ENCODE data around the gene TMEM150C.

The TMEM150C gene

DNA sequence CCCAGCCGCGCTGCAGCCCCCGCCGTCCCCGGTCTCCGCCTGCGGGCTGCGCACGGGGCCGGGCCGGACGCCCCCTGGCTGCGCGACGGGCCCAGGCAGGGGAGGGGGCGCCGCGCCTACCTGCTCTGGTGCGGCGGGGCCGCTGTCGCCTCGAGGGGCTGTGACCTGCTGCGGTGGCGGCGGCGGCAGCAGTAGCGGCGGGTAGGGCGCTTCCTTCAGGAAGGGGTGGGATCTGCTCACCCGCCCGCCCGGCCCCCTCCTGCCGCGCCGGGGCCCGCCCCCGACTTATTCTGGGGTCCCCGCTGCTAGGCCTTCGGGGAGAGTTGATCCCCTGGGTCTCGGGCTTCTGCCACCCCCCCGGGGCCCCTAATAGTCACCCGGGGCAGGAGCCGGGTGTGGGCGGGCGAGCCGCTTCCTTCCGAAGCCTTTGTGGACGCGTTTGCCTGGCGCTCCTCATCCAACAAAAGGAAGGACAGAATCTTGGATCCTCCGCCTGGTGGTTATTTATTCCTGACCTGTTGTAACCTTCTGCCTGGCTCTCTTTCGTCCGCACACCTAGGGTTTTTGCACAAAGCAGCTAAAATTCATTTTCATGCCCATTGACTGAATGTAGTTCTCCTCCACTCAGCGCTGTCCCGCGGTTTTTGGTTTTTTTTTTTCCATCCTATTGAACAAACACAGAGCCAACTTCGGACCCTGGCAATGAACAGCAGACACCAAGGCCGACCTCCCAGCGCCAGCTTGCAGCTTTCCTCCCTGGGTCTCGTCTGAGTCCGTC, at the start of gene TMEM150C:
Gene TMEM150C, minus strand, starts transcription at position 203 of the 778 bp plus-strand sequence. CDS start 57,331 bp downstream, outside the sequence.
- no peak for DNase-seq (ENCODE audit: low read depth in 2 of 2)

DNA sequence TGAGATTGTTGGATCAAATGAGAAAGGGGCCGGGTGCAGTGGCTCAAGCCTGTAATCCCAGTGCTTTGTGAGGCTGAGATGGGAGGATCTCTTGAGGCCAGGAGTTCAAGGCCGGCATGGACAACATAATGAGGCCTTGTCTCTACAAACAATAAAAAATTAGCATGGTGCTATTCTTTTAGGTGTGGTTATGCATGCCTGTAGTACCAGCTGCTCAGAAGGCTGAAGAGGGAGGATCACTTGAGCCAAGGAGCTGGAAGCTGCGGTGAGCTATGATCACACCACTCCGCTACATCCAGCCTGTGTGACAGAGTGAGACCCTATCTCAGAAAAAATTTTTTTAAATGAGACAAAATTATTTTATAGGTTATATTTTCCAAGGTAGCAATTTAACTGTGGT, 49.7 kb upstream of the TMEM150C start:
- DNase-seq (ENCODE audit: low read depth in 2 of 2) = no peak

DNA sequence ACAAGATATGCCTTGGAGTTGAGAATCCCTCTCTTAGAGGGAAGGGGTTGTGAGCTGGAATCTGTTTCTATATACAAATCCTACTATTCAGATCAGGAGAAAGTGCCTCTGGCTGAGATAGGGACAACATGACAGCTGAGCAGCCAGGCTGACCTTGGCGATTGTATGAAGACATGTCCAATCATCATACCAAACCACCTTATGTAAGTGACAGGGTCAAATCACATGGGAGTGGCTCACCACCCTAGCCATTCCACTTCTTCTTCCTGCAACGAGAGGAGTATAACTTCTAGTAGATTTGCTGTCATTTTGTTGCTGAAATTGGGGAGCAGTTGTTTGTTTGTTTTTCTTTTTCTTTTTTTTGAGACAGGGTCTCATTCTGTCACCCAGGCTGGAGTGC, 48.3 kb upstream of the TMEM150C start:
- DNase-seq (ENCODE audit: low read depth in 2 of 2) = no peak

DNA sequence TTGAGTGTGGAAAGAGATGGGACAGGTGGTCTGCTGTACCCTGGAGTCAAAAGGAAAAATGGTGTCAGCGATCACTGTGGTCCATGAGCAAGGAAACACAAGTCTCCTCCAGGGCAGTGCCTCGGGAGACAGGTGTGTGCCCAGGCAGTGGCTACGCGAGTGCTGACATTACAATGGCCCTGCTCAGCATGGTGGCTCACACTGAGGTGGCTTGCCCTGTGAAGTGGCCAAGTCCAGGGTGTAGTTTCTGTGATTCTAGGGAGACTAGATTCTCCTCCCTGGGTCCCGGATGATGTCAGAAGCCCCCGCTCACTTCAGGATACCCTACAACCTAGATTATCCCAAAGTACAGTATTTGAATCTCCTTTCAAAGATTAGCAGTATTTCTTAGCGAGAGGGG, 44.8 kb upstream of the TMEM150C start:
- no peak for DNase-seq (ENCODE audit: low read depth in 2 of 2)

DNA sequence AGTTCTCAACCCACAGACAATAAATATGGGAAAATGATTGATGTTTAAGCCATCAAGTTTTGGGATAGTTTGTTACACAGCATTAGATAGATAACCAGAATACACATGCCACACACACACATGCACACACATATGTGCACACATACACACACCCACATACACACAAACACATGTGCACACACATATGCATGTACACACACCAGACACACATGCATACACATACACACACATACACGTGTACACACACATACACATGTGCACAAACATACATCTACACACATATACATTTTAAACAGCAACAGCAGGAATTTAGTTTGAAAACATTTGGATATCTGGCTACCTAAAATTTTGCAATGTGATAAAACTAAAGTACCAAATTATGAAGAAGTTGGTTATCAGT, 42.7 kb upstream of the TMEM150C start:
- DNase-seq (ENCODE audit: low read depth in 2 of 2) = no peak

DNA sequence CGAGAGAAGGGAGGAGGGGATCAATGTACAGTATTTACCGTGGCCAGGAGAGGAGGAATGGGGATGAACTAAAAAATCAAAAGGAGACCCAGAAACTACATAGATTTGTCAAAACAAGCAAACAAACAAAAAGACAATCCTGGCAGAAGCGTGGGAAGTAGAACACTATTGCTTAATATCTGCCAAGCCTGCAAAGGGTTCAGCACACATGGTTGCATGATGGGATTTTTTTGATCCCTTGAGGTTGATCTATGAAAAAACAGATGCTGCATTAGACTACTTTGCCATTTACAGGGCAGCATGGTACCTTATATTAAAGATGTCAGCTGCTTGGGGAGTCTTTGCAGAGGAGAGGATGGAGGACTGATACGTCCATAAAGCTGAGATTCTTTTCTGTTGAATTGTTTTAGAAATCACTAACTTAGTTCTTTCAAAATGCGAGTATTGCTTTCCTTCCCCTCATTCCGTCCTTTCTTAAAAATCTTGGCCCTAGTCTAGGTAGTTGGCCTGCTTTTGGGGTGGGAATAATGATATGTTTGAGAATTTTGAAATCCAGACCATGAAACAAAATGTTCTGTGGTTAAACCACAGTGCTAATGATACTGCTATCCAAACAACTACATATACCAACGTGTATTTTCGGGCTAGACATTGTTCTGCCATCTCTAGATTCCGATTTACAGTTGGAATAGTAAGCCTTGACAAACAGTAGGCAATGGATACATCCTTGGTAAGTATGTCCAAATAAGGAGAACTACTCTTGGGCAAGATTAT, 39.6 kb upstream of the TMEM150C start:
- no peak for DNase-seq (ENCODE audit: low read depth in 2 of 2)

DNA sequence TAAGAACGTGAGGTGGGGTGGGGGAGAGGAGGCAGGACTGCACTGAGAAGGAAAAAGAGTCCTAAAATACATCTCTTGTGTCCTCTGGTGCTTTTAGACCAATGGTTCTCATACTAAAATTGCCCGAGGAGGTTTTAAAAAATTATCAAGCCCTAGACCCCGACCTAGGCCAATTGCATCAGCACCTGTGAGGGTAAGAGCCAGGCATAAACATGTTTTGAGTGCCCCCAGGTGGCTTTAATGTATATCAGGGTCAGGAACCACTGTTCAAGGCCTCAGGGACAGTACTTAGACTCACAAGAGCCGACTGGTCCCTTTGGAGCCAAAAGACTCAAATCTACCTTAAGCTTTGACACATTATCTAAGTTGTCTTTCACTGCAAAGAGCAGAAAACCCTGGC, 37.5 kb upstream of the TMEM150C start:
- DNase-seq (ENCODE audit: low read depth in 2 of 2) = no peak

DNA sequence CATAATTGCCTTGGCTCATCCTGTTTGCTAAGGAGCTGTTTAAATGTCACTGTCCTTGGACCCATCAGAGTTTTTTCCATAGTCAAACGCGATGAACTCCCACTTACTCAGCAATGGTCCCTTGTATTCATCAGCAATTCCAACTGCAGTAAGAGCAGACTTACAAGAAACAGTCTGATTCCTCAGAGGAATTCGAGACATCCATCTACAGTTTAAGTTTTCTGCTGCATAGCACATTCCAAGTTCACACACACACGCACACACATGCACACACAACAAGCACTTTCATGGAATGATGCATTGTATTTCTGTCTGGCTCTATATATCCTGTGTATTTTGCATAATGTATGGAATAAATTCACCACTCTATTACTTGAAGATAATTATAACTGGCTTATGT, 32.7 kb upstream of the TMEM150C start:
- no peak for DNase-seq (ENCODE audit: low read depth in 2 of 2)

DNA sequence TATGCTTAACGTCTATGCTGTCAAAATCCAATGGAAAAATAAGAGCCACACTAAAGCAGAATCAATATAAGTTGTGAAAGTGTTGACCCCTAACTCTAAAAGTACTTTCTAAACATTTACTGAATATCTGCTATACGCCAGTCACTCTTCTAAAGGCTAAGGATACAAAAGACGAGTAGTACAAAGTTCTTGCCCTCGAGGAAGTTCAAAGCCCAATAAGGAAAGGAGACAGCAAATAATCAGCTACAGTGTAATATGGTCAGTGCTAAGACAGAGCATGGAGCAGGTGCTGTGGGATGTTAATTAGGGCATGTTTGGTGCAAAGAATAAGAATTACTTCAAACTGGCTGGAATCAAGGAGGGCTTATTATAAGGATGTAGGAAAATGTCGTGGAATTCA, 31.6 kb upstream of the TMEM150C start:
- DNase-seq (ENCODE audit: low read depth in 2 of 2) = no peak

DNA sequence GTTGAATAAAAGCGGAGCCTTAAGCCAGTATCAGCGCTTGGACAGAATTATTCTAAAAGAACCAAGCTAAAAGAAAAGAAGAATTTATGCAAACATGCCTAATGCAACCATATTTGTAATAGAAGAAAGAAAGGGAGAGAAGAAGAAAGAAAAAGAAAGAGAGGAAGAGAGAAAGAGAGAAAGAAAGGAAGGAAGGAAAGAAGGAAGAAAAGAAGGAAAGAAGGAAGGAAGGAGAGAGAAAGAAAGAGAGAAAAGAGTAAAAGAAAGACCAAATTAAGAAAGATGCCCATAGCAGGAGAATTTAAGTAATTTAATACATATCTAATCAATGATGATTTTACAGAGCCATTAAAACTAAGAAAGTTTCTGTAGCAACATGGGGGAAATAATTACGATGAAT, 30.9 kb upstream of the TMEM150C start:
- no peak for DNase-seq (ENCODE audit: low read depth in 2 of 2)

DNA sequence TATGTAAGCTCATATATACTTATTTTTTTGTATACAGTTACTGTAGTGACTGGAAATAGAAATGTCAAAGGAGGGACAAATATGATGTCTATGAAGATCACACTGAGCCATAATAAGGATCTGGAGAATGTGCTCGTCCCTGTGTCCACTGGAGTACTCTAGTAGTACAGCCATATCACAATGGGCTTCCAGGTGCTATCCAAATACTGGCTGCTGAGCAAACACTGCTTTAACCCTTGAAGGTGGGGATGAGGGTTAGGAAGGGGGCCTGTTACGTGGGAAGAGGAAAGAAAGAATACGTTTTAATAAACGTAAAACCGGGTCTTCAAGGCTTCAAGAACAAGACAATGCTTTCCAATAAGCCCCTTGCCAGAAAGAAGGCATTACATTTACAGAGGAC, 29.8 kb upstream of the TMEM150C start:
- no peak for DNase-seq (ENCODE audit: low read depth in 2 of 2)

DNA sequence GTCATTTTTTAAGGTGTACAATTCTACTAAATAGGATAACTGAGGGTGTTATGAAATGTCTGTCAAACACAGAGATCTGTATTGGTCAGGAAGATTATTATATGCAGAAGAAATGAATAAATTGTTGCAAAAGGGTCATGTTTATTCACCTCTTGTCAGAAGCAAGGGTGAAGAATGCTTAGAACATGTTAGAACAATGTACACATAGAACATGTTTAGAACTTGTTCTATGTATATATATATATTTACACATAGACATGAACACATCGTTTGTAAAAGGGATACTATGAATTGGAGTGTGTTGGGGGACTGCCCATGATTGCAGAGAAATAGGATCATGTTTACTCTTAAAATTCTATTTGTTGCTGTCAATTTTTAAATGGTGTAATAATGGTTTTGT, 28.0 kb upstream of the TMEM150C start:
- no peak for DNase-seq (ENCODE audit: low read depth in 2 of 2)

DNA sequence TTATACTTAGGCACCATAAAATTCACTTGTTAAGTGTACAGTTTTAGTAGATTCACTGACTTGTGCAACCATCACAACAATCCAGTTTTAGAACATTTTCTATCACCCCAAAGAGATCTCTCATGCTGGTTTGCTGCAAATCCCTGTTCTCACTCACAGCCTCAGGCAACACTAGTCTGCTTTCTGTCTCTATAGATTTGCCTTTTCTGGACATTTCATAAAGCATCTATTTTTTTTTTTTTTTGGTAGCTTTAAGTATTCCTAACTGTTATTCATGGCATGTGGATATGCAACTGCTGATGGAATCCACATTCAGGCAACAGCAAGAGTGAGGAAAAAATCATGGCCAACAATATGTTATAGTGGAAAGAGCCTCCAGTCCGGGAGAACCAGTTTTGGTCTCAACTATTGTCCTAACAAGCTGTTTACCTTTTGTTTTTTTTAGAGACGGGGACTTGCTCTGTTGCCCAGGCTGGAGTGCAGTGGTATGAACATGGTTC, 27.0 kb upstream of the TMEM150C start:
- DNase-seq (ENCODE audit: low read depth in 2 of 2) = no peak

DNA sequence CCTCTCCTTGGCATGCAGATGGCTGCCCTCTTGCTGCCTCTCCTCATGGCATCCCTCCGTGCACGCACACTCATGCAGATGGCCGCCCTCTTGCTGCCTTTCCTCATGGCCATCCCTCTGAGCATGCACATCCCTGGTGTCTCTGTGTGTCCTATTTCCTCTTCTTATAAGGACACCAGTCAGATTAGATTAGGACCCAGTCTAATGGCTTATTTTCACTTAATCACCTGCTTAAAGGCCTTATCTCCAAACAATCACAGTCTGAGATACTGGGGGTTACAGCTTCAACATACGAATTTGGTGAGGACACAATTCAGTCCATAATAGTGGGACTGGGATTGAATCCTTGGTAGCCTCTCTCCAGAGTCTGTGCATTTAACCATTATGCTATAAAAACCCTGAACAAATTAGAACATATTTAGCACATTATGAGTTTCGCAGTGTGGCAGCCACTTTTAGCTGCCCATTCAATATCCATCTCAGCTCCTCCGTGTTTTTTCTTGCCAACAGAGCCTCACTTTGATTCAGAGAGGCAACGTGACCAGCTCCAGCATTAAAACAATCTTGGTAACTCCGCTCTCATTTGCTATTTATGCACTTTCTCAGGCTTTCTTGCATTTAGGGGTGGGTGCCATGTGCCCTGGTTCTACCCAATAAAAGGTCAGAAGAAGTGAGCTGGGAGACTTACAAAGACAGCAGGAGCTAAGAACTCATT, 26.2 kb upstream of the TMEM150C start:
- DNase-seq (ENCODE audit: low read depth in 2 of 2) = no peak

DNA sequence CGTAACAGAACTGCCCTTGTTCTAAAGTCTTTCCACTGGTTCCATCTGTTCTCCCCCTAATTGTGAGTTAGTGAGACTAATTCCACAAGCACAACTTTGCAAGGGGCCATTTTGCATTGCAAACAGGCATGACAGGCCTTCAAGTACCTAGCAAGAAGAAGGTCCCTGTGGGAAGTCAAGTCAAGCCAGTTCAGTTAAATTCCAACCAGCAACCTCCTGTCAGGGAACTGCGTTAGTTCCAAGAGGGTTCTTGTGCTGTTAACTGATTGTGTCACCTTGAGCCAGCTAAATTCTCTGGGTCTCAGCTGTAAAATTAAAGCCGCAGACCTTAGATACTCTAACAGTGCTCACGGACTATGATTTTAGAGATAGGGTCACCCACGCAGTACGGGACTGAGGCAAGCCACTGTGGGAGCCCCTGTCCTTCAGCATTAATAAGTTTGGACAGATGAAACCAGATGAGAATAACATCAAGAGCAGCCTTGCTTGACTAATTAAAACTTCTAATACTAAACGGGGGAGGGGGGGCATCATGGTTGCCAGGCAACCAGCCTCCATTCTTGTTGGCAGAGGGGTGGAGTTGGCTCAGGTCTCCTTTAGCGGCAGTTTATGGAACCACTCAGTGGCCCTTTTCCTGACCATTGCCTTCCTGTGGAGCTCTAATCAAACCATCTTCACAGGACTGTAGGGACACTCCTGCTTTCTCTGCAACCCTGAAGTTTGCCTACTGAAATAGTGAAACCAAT, 24.1 kb upstream of the TMEM150C start:
- no peak for DNase-seq (ENCODE audit: low read depth in 2 of 2)

DNA sequence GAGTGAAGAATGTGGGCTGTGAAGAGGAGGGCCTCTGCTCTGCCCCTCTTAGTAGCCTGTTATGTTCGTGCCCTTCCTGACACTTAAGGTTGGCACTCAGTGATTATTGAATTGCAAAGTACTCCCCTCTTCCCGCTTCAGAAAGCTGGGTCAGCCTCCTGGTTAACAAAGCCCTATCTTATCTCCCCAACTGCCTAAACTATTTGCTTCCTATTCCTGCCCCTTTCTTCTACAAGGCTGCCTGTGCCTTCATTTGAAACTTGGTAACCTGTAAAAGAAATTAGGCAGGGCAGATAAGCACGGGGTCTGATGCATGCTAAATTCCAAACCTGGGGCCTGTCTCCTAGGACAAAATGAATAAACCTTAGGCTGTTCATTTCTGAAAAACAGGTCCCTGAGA, 23.1 kb upstream of the TMEM150C start:
- no peak for DNase-seq (ENCODE audit: low read depth in 2 of 2)

DNA sequence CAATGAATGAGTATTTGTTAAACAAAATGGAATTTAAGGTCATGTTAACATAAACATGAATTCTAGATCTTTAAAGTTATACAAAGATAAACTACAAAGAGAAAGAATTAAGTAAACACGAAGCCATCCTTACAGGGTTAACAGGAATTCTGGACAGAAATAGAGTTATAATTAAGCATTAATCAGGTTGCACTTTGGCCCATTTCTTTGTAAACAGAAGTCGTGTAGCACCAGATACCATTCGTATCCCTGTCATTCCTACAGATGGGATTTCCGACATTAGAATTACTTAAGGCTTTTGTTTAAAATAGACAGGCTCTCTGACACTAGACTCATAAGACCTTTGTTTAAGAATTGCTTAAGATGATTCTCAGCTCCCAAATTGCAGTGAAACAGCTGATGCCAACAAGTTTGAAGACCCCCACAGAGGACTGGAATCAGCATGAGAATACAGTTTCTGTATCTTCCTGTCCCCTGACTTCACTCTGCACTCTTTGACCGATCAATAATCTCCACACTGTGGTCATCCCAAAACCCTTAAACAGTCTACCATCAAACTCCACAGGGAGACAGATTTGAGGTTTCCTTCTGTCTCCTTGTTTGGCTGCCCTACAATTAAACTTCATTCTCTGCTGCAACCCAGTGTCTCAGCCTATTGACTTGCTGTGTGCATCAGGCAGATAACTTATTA, 22.3 kb upstream of the TMEM150C start:
- DNase-seq (ENCODE audit: low read depth in 2 of 2) = no peak

DNA sequence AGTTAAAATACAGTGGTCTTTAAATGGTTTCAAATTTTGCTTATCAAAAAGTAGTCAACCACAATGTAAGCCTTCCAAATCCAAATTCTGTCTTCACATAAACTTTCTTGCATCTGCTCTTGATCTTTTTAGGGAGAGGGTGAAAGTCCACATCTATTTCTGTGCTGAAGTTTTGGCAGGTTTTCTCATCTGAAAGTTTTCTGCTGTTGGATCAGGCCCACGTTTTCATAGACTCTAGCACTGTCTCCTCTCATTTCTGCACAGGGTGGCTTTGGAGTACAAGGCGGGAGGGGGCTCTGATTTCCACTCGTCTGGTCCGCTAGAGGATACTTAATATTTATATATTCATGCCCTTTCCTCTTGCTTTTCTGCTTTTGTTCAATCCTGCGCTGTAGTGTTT, 18.1 kb upstream of the TMEM150C start:
- no peak for DNase-seq (ENCODE audit: low read depth in 2 of 2)

DNA sequence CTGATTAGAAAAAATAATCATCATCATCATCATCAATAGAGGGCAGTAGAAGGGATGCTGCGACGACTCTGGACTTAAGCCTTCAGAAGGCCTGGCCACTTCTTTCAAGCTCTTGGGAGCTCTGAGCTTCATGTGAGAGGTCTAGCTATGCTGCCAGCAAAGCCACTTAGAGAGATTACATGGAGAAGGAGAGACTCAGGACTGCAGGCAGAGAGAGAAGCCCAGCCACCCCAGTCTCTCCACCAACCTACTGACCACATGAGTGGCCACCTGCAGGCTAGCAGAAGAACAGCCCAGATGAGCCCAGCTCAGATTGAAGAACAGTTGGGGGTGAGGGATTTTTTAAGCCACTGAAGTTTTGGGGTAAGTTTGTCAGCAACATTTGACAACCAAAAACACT, 17.1 kb upstream of the TMEM150C start:
- DNase-seq (ENCODE audit: low read depth in 2 of 2) = no peak

DNA sequence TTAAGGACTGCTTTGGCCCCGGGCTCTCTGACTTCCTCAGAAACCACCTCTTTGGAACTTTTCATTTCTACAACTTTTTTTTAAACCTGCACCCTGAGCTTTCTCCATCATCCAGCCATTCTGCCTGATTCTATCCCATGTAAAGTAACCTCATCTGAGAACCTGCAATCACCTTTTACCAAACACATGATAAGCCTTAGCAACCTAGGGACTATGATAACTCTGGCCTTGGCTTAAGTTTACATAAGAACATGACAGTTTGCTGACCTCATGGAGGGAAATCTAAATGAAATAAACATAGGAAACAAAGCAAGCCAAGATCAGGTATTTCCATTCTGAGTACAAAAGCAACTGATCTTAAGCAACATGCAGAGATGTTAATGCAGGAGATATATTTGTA, 15.7 kb upstream of the TMEM150C start:
- DNase-seq (ENCODE audit: low read depth in 2 of 2) = no peak

DNA sequence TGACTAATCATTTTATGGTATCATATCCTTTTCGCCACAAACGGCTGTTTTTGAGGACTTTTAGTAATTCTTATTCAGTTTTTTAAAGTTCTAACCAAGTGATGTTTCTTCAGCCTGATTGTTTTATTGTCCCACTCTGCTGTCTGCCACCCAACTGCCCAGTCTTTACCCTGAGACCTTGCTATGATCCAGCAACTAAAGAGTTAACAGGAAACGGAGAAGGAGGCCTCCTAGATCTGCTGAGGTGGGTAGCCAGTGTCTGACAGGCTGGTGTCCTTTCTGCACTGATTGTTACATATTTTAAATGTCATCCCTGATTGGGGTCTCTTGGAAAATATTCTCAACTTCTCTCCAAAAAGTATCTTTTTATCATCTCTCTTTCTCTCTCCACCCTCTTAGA, 7.9 kb upstream of the TMEM150C start:
- DNase-seq (ENCODE audit: low read depth in 2 of 2) = no peak

Measured in stimulated activated CD8-positive, alpha-beta memory T cell treated with anti-CD3 and anti-CD28 coated beads, Interleukin-2, amount 100 ng/mL, for 48 hours (primary cell).